Activated T-cell treated with anti-CD3 and anti-CD28 coated beads, Interleukin-2, amount 50 U/mL, for 48 hours (primary cell): ENCODE results near the gene EFCAB11.

Experiments used
- DNase-seq, 2 experiments: peaks; one replicate each; pipeline ENCODE4 v3.0.0-alpha.2; 2020

Gene EFCAB11

DNA sequence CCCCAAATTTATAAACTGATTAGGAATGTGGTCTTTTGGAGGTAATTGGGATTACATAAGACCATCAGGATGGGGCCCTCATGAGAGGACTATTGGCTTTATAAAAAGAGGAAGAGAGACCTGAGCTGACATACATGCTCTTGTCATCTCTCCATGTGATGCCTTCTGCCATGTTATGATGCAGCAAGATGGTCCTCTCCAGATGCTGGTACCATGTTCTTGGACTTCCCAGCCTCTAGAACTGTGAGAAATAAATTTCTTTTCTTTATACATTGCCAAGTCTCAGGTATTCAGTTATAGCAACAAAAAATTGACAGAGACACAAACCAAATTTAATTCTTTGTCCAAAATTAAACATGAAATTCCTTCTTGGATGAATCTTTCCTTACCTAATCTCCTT, 92.9 kb downstream of the EFCAB11 start:
- no peak for DNase-seq

GRCh38 chr14:89858089-89858488, 96.4 kb downstream of the EFCAB11 start:
- DNase-seq = no peak

GRCh38 chr14:89856871-89857345, 97.6 kb downstream of the EFCAB11 start:
- DNase-seq = no peak

GRCh38 chr14:89855961-89856656, 98.4 kb downstream of the EFCAB11 start:
- DNase-seq = no peak

DNA sequence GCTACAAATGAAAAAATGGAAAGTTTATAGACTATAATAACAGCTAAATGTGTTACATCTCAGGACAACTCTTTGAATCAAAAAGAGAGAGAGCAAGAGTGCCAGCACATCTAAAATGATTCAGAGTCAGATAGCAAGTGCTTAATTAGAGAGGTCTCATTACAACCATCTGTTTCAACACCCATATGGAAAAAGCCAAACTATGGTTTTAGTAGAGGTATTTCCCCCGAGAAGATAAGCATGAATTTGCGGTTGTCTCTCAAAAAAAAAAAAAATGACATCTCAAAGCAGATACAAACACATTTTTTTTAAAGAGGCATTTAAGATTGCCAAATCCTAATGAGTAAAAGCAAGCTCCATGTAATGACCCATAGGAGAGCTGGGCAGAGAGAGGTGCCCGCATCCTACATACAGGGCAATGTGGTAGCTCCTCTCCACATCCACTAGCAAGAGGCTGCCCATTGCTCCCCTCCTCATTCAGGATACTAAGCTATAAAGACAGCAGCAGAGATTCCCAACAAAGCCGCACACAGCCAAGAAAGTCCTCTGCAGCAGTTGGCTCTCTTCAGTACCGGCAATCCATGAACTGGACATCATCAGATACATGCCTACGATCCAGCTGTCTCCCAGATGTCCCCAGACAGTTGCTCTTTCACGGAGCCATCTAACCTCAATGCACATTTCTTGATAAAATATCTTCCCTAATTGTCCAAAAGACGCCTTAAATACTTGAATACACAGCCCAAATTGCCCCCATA, 100.4 kb downstream of the EFCAB11 start:
- no peak for DNase-seq

- no peak for DNase-seq
Measured at GRCh38 chr14:89851106-89851505, 103.4 kb downstream of the EFCAB11 start.

- no peak for DNase-seq
Measured at GRCh38 chr14:89849931-89850330, 104.6 kb downstream of the EFCAB11 start.

GRCh38 chr14:89848165-89848564, 106.4 kb downstream of the EFCAB11 start:
- DNase-seq = no peak

- no peak for DNase-seq
Measured at GRCh38 chr14:89845346-89845745, 109.2 kb downstream of the EFCAB11 start.

GRCh38 chr14:89844508-89844907, 110.0 kb downstream of the EFCAB11 start:
- DNase-seq = no peak

DNA sequence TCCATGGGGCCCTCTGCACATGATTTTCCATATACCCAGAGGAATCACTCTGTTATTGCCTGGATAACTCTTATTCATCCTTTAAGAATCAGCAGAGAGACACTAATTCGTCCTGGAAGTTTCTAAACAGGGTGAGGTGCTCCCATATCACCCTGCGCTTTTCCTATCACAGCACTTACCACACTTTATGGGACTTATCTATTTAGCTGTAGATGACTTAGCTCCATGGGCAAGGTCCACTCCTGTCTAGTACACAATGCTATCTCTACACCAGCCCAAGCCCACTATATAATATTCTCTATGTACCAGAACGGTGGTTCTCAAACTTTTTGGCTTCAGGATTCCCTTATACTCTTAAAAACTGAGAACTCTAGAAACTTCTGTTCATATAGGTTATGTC, 111.7 kb downstream of the EFCAB11 start:
- DNase-seq = no peak

DNA sequence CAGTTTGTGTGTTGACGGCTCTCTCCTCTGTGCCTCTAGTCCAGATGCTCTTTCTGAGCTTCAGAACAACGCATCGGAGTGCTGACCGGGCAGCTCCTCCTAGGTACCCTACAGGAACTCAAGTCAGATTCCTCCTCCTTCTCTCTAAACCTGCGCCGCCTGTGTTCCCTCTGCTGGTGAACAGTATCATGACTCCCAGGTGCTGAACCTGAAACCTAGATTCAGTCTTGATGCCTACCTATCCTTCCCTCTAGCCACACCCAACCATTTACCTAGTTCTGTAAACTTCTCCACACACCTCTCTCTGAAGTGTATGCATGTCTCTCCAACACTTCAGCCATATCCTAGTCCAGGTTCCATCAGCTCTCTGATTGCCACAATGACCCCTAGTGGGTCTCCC, 112.7 kb downstream of the EFCAB11 start:
- DNase-seq = no peak

- DNase-seq = no peak
Measured at GRCh38 chr14:89836830-89837469, 117.6 kb downstream of the EFCAB11 start.

GRCh38 chr14:89833661-89834060, 120.9 kb downstream of the EFCAB11 start:
- no peak for DNase-seq

- DNase-seq = no peak
Measured at GRCh38 chr14:89833120-89833532, 121.4 kb downstream of the EFCAB11 start.

DNA sequence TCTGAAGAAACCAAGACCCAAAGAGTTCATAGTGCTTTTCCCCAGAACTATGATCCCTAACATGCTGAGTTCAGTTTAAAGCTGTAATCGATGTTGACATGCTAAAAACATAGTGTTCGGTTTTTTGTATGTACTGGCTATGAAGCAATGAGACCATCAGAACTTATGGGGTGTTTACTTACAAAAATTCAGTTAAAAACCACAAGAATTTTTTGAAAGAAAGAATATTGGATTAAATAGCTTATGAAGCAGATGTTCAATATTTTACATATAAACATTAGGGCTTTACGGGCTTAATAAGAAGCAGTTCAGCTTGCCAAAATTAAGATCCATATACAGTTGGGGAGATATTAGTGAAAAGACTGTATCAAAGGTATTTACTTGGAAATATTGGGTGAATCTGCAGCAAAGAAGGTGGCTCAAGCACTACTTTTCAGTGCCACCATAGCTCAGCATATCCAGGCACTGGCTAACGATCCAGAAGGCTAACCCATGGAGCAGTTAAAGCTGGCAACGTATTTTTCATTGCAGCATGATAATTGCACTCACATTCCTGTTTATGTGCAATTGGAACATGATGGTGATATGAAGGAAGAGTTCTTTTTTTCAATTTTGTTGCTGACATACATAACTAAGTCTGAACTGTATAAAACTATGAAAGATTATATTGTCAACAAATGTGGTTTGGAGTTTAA, 125.9 kb downstream of the EFCAB11 start:
- no peak for DNase-seq

- DNase-seq = no peak
Measured at GRCh38 chr14:89827265-89827664, 127.3 kb downstream of the EFCAB11 start.

- no peak for DNase-seq
Measured at GRCh38 chr14:89826596-89826995, 127.9 kb downstream of the EFCAB11 start.

DNA sequence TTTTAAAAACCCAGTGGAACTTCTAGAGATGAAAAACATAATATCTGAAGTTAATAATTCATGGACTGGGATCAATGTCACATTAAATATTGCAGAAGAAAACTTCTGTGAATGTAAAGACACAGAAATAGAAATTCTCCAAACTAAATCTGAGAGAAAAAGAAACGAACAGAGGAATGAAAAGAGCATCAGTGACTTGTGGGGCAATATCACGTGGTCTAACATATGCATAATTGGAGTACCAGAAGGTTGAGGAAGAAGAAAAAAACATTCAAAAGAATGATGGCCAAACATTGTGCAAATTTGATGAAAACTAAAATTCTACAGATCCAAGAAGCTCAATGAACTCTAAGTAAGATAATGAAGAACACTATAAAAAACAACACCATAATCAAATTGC, 130.8 kb downstream of the EFCAB11 start:
- no peak for DNase-seq

GRCh38 chr14:89814126-89814525, 140.4 kb downstream of the EFCAB11 start:
- no peak for DNase-seq

- no peak for DNase-seq
Measured at GRCh38 chr14:89813617-89814031, 140.9 kb downstream of the EFCAB11 start.

DNA sequence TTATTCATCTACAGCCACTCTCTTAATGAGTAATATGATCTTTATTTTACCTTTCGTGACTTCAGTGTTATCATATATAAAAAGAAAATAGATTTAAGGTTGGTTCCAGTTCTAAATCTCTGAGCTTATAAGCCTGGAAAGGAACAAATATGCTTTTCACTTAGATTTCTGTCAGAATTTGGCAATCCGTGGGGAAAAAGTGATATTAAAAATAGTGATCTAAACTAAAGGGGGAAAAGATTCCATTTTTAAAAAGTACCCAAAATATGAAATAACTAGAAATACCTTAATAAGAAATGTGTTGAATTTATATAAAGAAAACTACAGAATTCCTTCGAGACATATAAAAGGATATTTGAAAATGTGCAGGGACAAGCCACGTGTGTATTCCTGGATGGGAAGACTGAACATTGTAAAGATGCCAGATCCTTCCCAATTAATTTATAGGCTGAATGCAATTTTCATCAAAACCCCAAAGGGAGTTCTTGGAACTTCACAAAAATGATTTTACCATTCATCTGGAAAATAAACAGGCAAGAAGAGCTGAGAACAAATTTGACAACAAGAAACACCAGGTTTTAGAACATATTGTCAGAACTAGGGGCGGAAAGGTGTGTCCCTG, 142.5 kb downstream of the EFCAB11 start:
- DNase-seq = no peak

- no peak for DNase-seq
Measured at GRCh38 chr14:89810101-89810500, 144.4 kb downstream of the EFCAB11 start.
